WTC11 (cell line): Measurements from ENCODE around the gene GOLGA3.

Source experiments
- ATF2 ChIP-seq: sonication (generic); formaldehyde crosslinking; IDR thresholded peaks from 2 replicates; pipeline ENCODE4 v1.8.1; 2022; ENCODE audit warnings: low read depth, missing genetic modification reagents, borderline replicate concordance
- ATF3 ChIP-seq: sonication (generic); formaldehyde crosslinking; conservative IDR thresholded peaks from 2 replicates; pipeline ENCODE4 v1.8.1; 2022; ENCODE audit warnings: mild to moderate bottlenecking, missing genetic modification reagents
- CTCF ChIP-seq: fragments of 200-600 bp; IDR thresholded peaks from 2 replicates; pipeline ENCODE4 v1.8.0; 2022; ENCODE audit warnings: antibody characterized with exemption
- HMGXB4 ChIP-seq: sonication (generic); formaldehyde crosslinking; IDR thresholded peaks from 2 replicates; pipeline ENCODE4 v1.8.1; 2023; ENCODE audit warnings: mild to moderate bottlenecking, moderate library complexity, missing genetic modification reagents
- IRF2 ChIP-seq: sonication (generic); formaldehyde crosslinking; IDR thresholded peaks from 2 replicates; pipeline ENCODE4 v1.8.0; 2022; ENCODE audit warnings: low read depth, missing genetic modification reagents, borderline replicate concordance
- MXD4 ChIP-seq: fragments of 250-450 bp; sonication (Bioruptor Pico); IDR thresholded peaks from 2 replicates; pipeline ENCODE4 v1.8.0; 2021; ENCODE audit warnings: mild to moderate bottlenecking, moderate library complexity, borderline replicate concordance
- PREB ChIP-seq: sonication (generic); formaldehyde crosslinking; IDR thresholded peaks from 2 replicates; pipeline ENCODE4 v1.8.1; 2022; ENCODE audit warnings: mild to moderate bottlenecking, missing genetic modification reagents, moderate library complexity, borderline replicate concordance
- USF2 ChIP-seq: sonication (generic); formaldehyde crosslinking; IDR thresholded peaks from 2 replicates; pipeline ENCODE4 v1.8.1; 2023; ENCODE audit warnings: mild to moderate bottlenecking, missing genetic modification reagents, moderate library complexity
- ZSCAN18 ChIP-seq: fragments of 250-450 bp; sonication (Bioruptor Pico); IDR thresholded peaks from 2 replicates; pipeline ENCODE4 v2.1.2; 2022; ENCODE audit warnings: mild to moderate bottlenecking, moderate library complexity

- TF ChIP-seq ZSCAN18 (no peak), CTCF (no peak), ATF3 (CRISPR knock-in tag) (no peak), MXD4 (CRISPR knock-in tag) (no peak), USF2 (no peak), IRF2 (CRISPR knock-in tag) (no peak), PREB (CRISPR knock-in tag) (no peak), HMGXB4 (no peak), ATF2 (CRISPR knock-in tag) (no peak)
Measured at GRCh38 chr12:132775502-132776229, 53.0 kb downstream of the GOLGA3 start.
